Epidermal melanocyte (primary cell): ENCODE data around the gene URM1.
A peak's percentile ranks its signal among the peaks of the same experiment; 100 is the strongest.

Experiments used
- DNase-seq: peaks from one replicate; pipeline ENCODE4 v3.0.0; 2011; ENCODE audit warnings: low spot score; ENCODE audit not compliant: insufficient read length

Gene URM1

GRCh38 chr9:128385496-128386460, 14.6 kb downstream of the URM1 start:
- DNase-seq: no peak

- DNase-seq: no peak
Observed at GRCh38 chr9:128388150-128388549, 17.0 kb downstream of the URM1 start.

- peak; percentile 13 for DNase-seq
Observed at GRCh38 chr9:128389395-128390149, 18.4 kb downstream of the URM1 start.

- DNase-seq: no peak
Observed at GRCh38 chr9:128390150-128390812, 19.1 kb downstream of the URM1 start.

GRCh38 chr9:128390813-128391711, 19.9 kb downstream of the URM1 start:
- no peak for DNase-seq

GRCh38 chr9:128391956-128392301, 20.8 kb downstream of the URM1 start:
- DNase-seq: no peak

- DNase-seq: no peak
Observed at GRCh38 chr9:128392302-128393144, 21.3 kb downstream of the URM1 start.

GRCh38 chr9:128393145-128393775, 22.1 kb downstream of the URM1 start:
- DNase-seq: no peak

GRCh38 chr9:128393970-128394369, 22.8 kb downstream of the URM1 start:
- peak; percentile 7 for DNase-seq

GRCh38 chr9:128394379-128395168, 23.4 kb downstream of the URM1 start:
- DNase-seq: peak; percentile 82

- peak; percentile 17 for DNase-seq
Observed at GRCh38 chr9:128396970-128397613, 25.9 kb downstream of the URM1 start.

GRCh38 chr9:128397831-128398230, 26.7 kb downstream of the URM1 start:
- DNase-seq: no peak

GRCh38 chr9:128399861-128400260, 28.7 kb downstream of the URM1 start:
- DNase-seq: no peak

- no peak for DNase-seq
Observed at GRCh38 chr9:128404560-128404959, 33.4 kb downstream of the URM1 start.

GRCh38 chr9:128405077-128405779, 34.1 kb downstream of the URM1 start:
- no peak for DNase-seq

- DNase-seq: no peak
Observed at GRCh38 chr9:128405780-128406171, 34.6 kb downstream of the URM1 start.

GRCh38 chr9:128406848-128407391, 35.7 kb downstream of the URM1 start:
- peak; percentile 46 for DNase-seq
